Rectal smooth muscle tissue (tissue), 1 donor: Measurements from ENCODE around the gene CABP4.
A peak's percentile ranks its signal among the peaks of the same experiment; 100 is the strongest.

Experiments
- H3K27ac ChIP-seq: one replicate; pipeline ENCODE4 v1.7.0; 2013; ENCODE audit warnings: low read depth, low read length, inconsistent platforms
- H3K27me3 ChIP-seq: one replicate; pipeline ENCODE4 v1.7.0; 2013; ENCODE audit warnings: low read length; ENCODE audit not compliant: control insufficient read depth, insufficient read depth
- H3K36me3 ChIP-seq: one replicate; pipeline ENCODE4 v1.7.0; 2013; ENCODE audit warnings: low read length; ENCODE audit not compliant: control insufficient read depth, insufficient read depth
- H3K4me1 ChIP-seq: one replicate; pipeline ENCODE4 v1.7.0; 2013; ENCODE audit warnings: low read length; ENCODE audit not compliant: control insufficient read depth, insufficient read depth
- H3K4me3 ChIP-seq: one replicate; pipeline ENCODE4 v1.7.0; 2013; ENCODE audit warnings: low read length
- H3K9ac ChIP-seq: one replicate; pipeline ENCODE4 v1.7.0; 2013; ENCODE audit warnings: low read length

The CABP4 gene

DNA sequence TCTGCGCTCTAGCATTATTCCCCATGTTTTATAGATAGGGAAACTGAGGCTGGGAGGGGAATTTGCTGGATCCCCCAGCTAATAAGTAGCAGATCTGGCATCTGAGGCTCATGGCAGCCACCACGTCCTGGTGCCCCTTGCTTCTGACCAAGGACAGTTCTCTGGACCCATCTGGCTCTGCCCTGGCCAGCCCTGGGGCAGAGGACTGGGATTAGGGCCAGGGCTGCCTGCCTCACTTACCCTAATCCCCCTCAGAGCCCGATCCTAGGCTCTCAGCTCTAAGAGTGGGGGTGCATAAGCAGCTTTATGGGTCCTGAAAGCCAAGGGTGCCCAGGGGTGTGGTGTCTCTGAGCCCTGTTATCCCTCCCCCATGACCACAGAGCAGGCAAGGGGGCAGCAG, at the start of gene CABP4:
CABP4 (plus strand) TSS at position 301 of the 400 bp plus-strand sequence; CDS start at position 371, 70 bp downstream.
- no peak within 1 kb of the TSS for H3K27ac ChIP-seq
- H3K4me1 ChIP-seq, result no peaks in the 10 kb centered on the region
- H3K4me3 ChIP-seq, result no peak within 1 kb of the TSS
- no peak within 1 kb of the TSS for H3K9ac ChIP-seq
- H3K36me3 ChIP-seq, result no peaks in the 10 kb centered on the region
- H3K27me3 ChIP-seq, result no peaks in the 10 kb centered on the region

DNA sequence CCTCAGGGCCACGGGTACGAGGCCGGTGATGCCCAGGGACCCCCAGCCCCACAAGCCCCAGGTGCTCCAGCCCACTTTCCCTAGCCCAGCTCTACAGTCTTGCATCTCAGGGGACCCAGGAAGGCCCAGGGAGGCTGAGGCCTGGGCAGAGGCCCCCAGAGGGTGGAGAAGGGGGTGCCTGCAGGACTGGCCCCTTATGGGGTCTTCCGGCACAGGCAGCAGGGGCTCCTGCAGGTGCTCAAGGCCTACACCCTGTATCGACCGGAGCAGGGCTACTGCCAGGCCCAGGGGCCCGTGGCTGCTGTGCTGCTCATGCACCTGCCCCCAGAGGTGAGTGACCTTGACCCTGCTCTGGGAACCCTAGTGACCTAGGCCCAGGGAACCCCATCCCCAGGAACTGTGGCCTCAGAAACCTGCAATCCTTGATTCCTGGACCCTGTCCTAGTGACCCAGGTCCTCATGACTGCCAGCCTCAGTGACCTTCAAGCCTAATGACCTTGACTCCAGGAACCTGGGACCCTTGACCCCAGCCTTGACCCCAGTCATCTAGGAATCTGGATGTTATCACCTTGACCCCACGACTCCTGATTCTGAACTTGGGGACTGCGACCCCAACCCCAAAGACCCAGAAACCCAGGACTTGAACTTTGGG, 49.3 kb upstream of the CABP4 start:
- H3K9ac ChIP-seq, result no peak overlapping the region
- no peaks in the 10 kb centered on the region for H3K36me3 ChIP-seq
- H3K4me3 ChIP-seq, result no peak overlapping the region
- no peaks in the 10 kb centered on the region for H3K4me1 ChIP-seq
- H3K27ac ChIP-seq, result no peak overlapping the region
- H3K27me3 ChIP-seq, result peaks cover 10% of the 10 kb centered on the region

DNA sequence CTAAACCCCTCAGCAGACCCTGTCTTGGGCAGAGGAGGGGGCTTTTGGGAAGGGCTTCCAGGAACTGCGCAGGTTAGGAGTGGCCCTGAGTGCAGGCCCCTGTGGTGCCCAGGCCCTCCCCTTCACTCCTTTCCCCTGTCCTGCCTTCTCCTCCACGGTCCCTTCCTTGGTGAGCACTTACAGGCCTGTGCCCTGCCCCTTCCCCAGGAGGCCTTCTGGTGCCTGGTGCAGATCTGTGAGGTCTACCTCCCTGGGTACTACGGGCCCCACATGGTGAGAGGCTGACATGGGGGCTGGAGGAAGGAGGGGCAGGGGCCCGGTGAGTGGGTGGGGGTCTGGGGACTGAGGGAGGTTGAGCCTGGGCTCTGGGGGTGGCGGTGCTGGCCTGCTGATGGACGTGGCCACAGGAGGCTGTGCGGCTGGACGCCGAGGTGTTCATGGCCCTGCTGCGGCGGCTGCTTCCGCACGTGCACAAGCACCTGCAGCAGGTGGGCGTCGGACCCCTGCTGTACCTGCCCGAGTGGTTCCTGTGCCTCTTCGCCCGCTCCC, 48.7 kb upstream of the CABP4 start:
- no peaks in the 10 kb centered on the region for H3K36me3 ChIP-seq
- no peak overlapping the region for H3K4me3 ChIP-seq
- H3K27me3 ChIP-seq, result peaks cover 16% of the 10 kb centered on the region
- H3K27ac ChIP-seq, result no peak overlapping the region
- H3K9ac ChIP-seq, result no peak overlapping the region
- no peaks in the 10 kb centered on the region for H3K4me1 ChIP-seq

DNA sequence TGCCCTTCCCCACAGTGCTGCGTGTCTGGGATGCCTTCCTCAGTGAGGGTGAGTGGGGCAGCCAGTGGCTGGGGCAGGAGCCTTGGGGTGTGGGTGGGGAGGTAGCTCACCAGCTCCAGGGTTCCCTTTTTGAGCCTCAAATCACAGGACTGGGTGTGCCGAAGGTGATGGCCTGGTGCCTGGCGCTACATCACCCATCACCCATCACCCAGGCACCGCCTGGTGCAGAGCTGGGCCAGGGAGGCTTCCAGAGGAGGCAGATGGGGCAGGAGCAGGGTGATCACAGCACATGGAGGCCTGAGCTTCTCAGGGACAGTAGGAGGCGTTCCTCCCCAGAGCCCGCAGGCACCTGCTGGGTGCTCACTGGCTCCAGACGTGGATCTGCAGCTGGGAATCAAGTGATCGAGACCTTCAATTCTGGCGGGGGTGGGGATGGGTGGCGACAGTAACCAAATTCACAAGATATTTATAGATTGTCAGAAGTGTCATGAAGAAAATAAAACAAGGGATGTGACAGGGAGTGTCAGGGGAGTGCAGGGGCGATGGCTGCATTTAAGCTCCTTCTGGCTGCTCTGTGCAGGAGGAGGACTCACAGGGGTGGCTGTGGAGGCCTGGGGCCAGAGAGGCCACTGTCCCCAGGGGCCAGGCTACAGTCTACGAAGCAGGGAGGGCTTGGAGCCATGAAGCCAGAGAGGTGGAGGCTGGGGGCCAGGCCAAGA, 48.0 kb upstream of the CABP4 start:
- H3K4me3 ChIP-seq, result no peak overlapping the region

DNA sequence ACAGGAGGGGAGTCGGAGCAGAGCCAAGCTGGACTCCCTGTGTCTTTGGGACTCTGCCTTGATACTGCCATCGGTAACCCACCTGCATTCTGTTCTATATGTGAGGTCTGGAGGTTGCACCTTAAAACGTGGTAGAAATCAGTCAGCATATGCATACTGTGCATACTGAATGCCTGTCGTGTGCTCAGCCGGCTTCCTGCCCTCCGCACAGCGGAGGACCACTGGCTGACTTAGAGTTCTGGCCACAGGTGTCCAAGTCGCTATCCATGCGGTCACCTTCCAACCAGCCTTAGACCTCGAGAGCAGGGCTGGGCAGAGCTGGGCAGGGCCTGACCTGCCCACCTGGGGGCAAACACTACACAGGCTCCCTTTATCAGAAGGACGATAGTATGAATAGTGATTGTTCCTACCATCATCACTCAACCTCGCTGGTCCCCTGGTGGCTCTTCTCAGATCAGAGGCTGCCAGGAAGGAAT, 47.4 kb upstream of the CABP4 start:
- no peak overlapping the region for H3K9ac ChIP-seq
- H3K27me3 ChIP-seq, result peaks cover 16% of the 10 kb centered on the region
- H3K4me1 ChIP-seq, result no peaks in the 10 kb centered on the region
- H3K4me3 ChIP-seq, result no peak overlapping the region
- H3K27ac ChIP-seq, result no peak overlapping the region
- H3K36me3 ChIP-seq, result no peaks in the 10 kb centered on the region

More for the DNA sequence above, 48.0 kb upstream of the CABP4 start:
- Histone ChIP-seq H3K4me1 (no peaks in the 10 kb centered on the region), H3K9ac (no peak overlapping the region), H3K36me3 (no peaks in the 10 kb centered on the region), H3K27ac (no peak overlapping the region), H3K27me3 (peaks cover 16% of the 10 kb centered on the region)

DNA sequence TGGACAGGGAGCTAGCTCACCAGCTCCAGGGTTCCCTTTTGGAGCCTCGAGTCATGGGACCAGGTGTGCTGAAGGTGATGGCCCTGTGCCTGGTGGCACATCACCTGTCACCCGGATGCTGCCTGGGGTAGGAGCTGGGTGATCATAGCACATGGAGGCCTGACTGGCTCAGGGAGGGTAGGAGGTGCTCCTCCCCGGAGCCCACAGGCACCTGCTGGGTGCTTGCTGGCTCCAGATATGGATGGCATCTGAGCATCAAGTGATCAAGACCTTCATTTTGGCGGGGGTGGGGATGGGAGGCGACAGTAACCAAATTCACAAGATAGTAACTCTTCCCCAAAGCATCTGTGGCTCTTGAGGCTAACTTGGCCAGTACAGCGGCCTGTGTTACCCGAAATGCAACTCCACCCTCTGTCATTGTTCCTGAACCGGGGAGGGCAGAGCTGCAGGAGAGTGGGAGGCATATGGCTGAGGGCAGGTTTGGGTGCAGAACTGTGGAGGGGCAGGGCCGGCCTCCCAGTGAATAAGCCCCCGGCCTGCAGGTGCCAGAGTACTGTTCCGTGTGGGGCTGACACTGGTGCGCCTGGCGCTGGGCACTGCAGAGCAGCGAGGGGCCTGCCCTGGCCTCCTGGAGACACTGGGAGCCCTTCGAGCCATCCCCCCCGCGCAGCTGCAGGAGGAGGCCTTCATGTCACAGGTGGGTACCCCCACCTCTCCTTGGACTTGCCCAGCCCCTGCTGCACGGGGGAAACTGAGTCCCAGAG, 46.5 kb upstream of the CABP4 start:
- H3K27ac ChIP-seq, result no peak overlapping the region
- H3K27me3 ChIP-seq, result peaks cover 16% of the 10 kb centered on the region
- H3K36me3 ChIP-seq, result no peaks in the 10 kb centered on the region
- no peaks in the 10 kb centered on the region for H3K4me1 ChIP-seq
- H3K4me3 ChIP-seq, result no peak overlapping the region
- no peak overlapping the region for H3K9ac ChIP-seq

DNA sequence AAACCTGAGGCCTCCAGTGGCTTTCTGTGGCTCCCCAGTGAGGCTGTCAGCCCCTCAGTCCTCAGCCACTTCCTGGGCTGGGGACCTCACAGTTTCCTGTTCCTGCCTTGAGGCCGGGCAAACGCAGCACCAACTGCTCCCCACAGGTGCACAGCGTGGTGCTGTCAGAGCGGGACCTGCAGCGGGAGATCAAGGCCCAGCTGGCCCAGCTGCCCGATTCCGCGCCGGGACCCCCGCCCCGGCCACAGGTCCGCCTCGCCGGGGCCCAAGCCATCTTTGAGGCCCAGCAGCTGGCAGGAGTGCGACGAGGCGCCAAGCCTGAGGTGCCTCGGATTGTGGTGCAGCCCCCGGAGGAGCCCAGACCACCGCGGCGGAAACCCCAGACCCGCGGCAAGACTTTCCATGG, 45.9 kb upstream of the CABP4 start:
- Histone ChIP-seq H3K4me1 (no peaks in the 10 kb centered on the region), H3K27ac (no peak overlapping the region), H3K4me3 (no peak overlapping the region), H3K27me3 (peaks cover 16% of the 10 kb centered on the region), H3K36me3 (no peaks in the 10 kb centered on the region), H3K9ac (no peak overlapping the region)

DNA sequence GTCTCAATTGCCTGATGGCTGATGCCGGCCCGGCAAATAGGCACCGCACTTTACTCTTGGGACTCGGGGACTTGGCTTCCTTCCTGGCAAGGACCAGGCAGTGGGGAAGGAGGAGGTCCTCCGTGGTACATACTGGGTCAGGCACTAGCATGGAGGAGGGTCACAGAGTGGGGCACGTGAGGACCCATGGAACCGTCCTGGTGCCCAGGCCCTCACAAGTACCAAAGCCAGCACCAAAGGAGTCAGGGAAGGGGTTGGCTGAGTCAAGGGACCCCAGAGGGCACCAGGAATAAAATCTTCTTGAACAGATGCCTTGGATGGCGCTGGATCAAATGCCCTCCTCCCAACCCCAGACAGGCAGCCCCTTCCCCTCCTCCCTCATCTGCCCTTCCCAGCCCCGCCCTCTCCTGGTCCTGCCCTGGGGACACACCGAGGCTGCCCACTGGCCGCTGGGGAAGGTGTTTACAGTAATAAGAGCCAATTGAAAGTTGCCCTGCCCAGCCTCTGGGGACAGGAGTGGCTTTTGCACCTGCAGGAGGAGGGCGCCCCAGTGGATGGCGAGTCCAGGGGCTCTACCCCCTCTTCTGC, 45.3 kb upstream of the CABP4 start:
- no peak overlapping the region for H3K27ac ChIP-seq
- no peak overlapping the region for H3K9ac ChIP-seq
- H3K27me3 ChIP-seq, result peaks cover 16% of the 10 kb centered on the region
- H3K36me3 ChIP-seq, result no peaks in the 10 kb centered on the region
- peak overlapping the region; percentile 2 for H3K4me3 ChIP-seq
- H3K4me1 ChIP-seq, result no peaks in the 10 kb centered on the region

DNA sequence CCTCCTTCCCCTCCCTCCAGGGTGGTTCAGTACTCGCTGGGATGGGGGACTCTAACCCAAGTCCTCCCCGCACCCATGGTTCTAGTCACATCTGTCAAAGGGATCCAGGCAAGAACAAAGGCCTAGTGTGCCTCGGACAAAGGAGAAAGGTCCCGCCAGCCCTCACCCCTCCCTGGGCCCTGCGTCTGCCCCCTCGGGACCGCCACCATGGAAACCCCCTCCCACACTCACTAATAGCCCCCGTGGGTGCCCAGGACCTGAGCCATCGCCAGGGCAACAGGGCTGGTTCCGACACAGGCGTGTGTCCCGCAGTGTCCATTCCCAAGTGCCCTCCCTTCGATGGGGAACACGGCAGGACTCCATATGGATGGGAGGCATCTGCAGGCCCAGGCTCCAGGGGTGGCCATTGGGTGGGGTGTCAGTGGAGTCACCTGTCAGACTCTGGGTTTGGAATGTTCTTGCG, 44.8 kb upstream of the CABP4 start:
- no peaks in the 10 kb centered on the region for H3K4me1 ChIP-seq
- no peak overlapping the region for H3K9ac ChIP-seq
- no peak overlapping the region for H3K27ac ChIP-seq
- H3K36me3 ChIP-seq, result no peaks in the 10 kb centered on the region
- H3K27me3 ChIP-seq, result peaks cover 16% of the 10 kb centered on the region
- no peak overlapping the region for H3K4me3 ChIP-seq

DNA sequence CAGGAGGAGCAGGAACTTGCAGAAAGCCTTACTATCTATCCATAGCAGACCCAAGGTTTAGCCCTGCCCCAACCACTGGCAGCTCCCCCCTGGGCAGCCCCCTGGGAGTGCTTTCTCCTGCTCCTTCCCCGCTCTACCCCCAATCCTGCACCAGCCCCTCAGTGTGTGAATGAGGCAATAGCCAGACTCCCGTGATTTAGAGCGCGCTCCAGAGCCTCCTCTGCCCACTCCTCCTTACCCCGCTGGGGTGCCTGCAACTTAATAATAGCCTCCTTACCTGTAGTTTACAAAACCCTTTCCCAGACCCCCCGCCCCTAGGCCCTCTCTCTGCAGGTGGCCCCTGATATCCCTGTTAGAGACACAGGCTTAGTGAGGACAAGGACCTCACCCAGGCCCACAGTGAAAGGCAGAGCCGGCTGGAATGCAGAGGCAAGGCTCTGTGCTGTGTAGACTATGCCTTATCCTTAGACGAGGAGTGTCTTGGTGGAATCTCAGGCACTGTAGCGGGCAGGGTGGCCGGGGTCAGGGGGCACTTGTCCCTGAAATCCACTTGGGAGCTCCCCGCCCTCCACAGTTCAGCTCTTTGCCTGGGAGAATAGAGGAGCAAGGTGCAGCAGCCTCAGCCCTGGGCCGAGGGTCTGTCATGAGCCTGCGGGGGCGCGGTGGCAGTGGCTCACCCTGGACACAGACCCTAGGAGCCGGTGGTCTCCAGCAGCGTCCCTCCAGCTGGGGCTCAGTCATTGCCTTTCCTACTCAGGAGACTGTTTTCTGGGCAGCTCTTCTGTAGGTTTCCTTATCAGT, 44.0 kb upstream of the CABP4 start:
- Histone ChIP-seq H3K36me3 (no peaks in the 10 kb centered on the region), H3K4me3 (no peak overlapping the region), H3K9ac (no peak overlapping the region), H3K4me1 (no peaks in the 10 kb centered on the region), H3K27ac (no peak overlapping the region), H3K27me3 (peaks cover 16% of the 10 kb centered on the region)

DNA sequence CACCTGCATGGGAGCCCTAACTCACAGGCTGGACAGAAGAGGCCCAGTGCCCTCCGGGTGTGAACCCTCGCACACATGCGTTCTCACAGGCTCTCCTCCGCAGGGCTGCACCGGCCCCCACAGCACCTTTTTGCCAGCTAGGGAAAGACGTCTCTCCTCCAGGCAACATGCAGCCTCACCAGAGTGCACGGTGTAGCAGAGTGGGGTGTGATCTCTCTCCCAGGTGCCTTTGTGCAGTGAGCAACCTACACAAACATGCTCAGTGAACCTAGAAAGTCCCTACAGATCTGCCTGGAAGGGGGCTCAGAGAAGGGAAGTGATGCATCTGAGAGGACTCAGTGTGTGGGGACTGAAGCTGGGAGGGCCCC, 43.4 kb upstream of the CABP4 start:
- H3K27ac ChIP-seq, result no peak overlapping the region
- peaks cover 16% of the 10 kb centered on the region for H3K27me3 ChIP-seq

More for the DNA sequence above, 43.4 kb upstream of the CABP4 start:
- Histone ChIP-seq H3K4me3 (no peak overlapping the region), H3K4me1 (no peaks in the 10 kb centered on the region), H3K36me3 (no peaks in the 10 kb centered on the region), H3K9ac (no peak overlapping the region)
